Measurements from ENCODE around the gene SLC39A11. TPM values are rescaled to one million over a fixed set of nuclear protein-coding genes. Genes with fewer than 3 reads are reported as not detected.

Gene SLC39A11
- total and polyA plus RNA-seq, 4 donors = 18.9 to 44.9 (median 28.2) TPM

GRCh38 chr17:72724267-72724666 lies 368.2 kb downstream of the SLC39A11 start:
- Histone ChIP-seq H3K36me3 (ENCODE audit: control insufficient read depth in 4 of 4, insufficient read depth in 3 of 4, low read depth in 1 of 4, low read length in 3 of 4) (no peaks in the 10 kb centered on the region), H3K4me1 (ENCODE audit: control insufficient read depth in 4 of 4, insufficient read depth in 4 of 4, low read length in 3 of 4) (no peaks in the 10 kb centered on the region), H3K27me3 (ENCODE audit: control insufficient read depth in 4 of 4, insufficient read depth in 4 of 4, low read length in 3 of 4) (no peaks in the 10 kb centered on the region), H3K9me3 (ENCODE audit: control insufficient read depth in 4 of 4, low read length in 3 of 4) (no peaks in the 10 kb centered on the region), H3K4me3 (ENCODE audit: low read depth in 1 of 3, low read length in 3 of 3) (no peak overlapping the region), H3K27ac (ENCODE audit: low read depth in 1 of 2, low read length in 2 of 2) (no peak overlapping the region), H3K9ac (ENCODE audit: low read depth in 1 of 2, low read length in 2 of 2) (no peak overlapping the region)
- TF ChIP-seq NR2F2 (IDR thresholded peaks at IDR 0.05) = no peak
- no peak for TF ChIP-seq HNF4A (conservative IDR thresholded peaks at IDR 0.05)
- no peak for TF ChIP-seq MAX (IDR thresholded peaks at IDR 0.05)
- no peak for TF ChIP-seq CTCF (IDR thresholded peaks at IDR 0.05; ENCODE audit: low read depth, low read length, missing input control)
- no peak for TF ChIP-seq TAF1 (conservative IDR thresholded peaks at IDR 0.05)
- TF ChIP-seq FOXA1 (IDR thresholded peaks at IDR 0.05) = no peak
- no peak for TF ChIP-seq HNF4G (IDR thresholded peaks at IDR 0.05)
- no peak for TF ChIP-seq FOXA2 (IDR thresholded peaks at IDR 0.05)
- WGBS = 92% methylated on average over 2 of the region's 2 CpGs
- DNase-seq (ENCODE audit: low spot score) = no peak

GRCh38 chr17:72723711-72724110 lies 368.8 kb downstream of the SLC39A11 start:
- TF ChIP-seq CTCF (IDR thresholded peaks at IDR 0.05; ENCODE audit: low read depth, low read length, missing input control) = no peak
- TF ChIP-seq HNF4A (conservative IDR thresholded peaks at IDR 0.05) = no peak
- no peak for TF ChIP-seq FOXA1 (IDR thresholded peaks at IDR 0.05)
- no peaks in the 10 kb centered on the region for H3K36me3 ChIP-seq (ENCODE audit: control insufficient read depth in 4 of 4, insufficient read depth in 3 of 4, low read depth in 1 of 4, low read length in 3 of 4)
- 94% methylated on average over 7 of the region's 7 CpGs for WGBS
- no peak for DNase-seq (ENCODE audit: low spot score)
- no peaks in the 10 kb centered on the region for H3K9me3 ChIP-seq (ENCODE audit: control insufficient read depth in 4 of 4, low read length in 3 of 4)
- H3K27ac ChIP-seq (ENCODE audit: low read depth in 1 of 2, low read length in 2 of 2) = no peak overlapping the region
- no peak overlapping the region for H3K9ac ChIP-seq (ENCODE audit: low read depth in 1 of 2, low read length in 2 of 2)
- H3K4me1 ChIP-seq (ENCODE audit: control insufficient read depth in 4 of 4, insufficient read depth in 4 of 4, low read length in 3 of 4) = no peaks in the 10 kb centered on the region
- H3K27me3 ChIP-seq (ENCODE audit: control insufficient read depth in 4 of 4, insufficient read depth in 4 of 4, low read length in 3 of 4) = no peaks in the 10 kb centered on the region
- H3K4me3 ChIP-seq (ENCODE audit: low read depth in 1 of 3, low read length in 3 of 3) = no peak overlapping the region

GRCh38 chr17:72720494-72720825 lies 372.0 kb downstream of the SLC39A11 start:
- no peak for DNase-seq (ENCODE audit: low spot score)
- no peaks in the 10 kb centered on the region for H3K4me1 ChIP-seq (ENCODE audit: control insufficient read depth in 4 of 4, insufficient read depth in 4 of 4, low read length in 3 of 4)
- H3K9me3 ChIP-seq (ENCODE audit: control insufficient read depth in 4 of 4, low read length in 3 of 4) = no peaks in the 10 kb centered on the region
- H3K4me3 ChIP-seq (ENCODE audit: low read depth in 1 of 3, low read length in 3 of 3) = no peak overlapping the region
- peaks cover 0 to under 1% (median 0%) of the 10 kb centered on the region in 4 donors for H3K36me3 ChIP-seq (ENCODE audit: control insufficient read depth in 4 of 4, insufficient read depth in 3 of 4, low read depth in 1 of 4, low read length in 3 of 4)
- no peak overlapping the region for H3K27ac ChIP-seq (ENCODE audit: low read depth in 1 of 2, low read length in 2 of 2)
- WGBS = 100% methylated on average over 1 of the region's 1 CpG
- H3K27me3 ChIP-seq (ENCODE audit: control insufficient read depth in 4 of 4, insufficient read depth in 4 of 4, low read length in 3 of 4) = no peaks in the 10 kb centered on the region
- H3K9ac ChIP-seq (ENCODE audit: low read depth in 1 of 2, low read length in 2 of 2) = no peak overlapping the region
- TF ChIP-seq FOXA1 (IDR thresholded peaks at IDR 0.05) = no peak
- no peak for TF ChIP-seq CTCF (IDR thresholded peaks at IDR 0.05; ENCODE audit: low read depth, low read length, missing input control)
- no peak for TF ChIP-seq REST (IDR thresholded peaks at IDR 0.05)
- TF ChIP-seq RAD21 (IDR thresholded peaks at IDR 0.05) = no peak
- no peak for TF ChIP-seq YY1 (IDR thresholded peaks at IDR 0.05)
- no peak for TF ChIP-seq ZBTB33 (IDR thresholded peaks at IDR 0.05)
- no peak for TF ChIP-seq MAX (IDR thresholded peaks at IDR 0.05)
- TF ChIP-seq HNF4A (conservative IDR thresholded peaks at IDR 0.05) = no peak
- no peak for TF ChIP-seq FOXA2 (IDR thresholded peaks at IDR 0.05)
- no peak for TF ChIP-seq GABPA (IDR thresholded peaks at IDR 0.05 in 1 of 2, conservative IDR thresholded peaks at IDR 0.05 in 1 of 2)
- TF ChIP-seq EGR1 (IDR thresholded peaks at IDR 0.05; ENCODE audit: low read depth in 2 of 2) = no peak
